SU-DHL-6 (cell line): ENCODE data around the gene EYS.

ENCODE experiments used
- CTCF ChIP-seq: fragments of 200-600 bp; sonication (generic); IDR thresholded peaks from one replicate; pipeline ENCODE4 v1.5.1; 2017; ENCODE audit warnings: antibody characterized with exemption, mild to moderate bottlenecking, low read length, moderate library complexity; ENCODE audit not compliant: insufficient read depth, poor library complexity, severe bottlenecking
- EZH2phosphoT487 ChIP-seq: fragments of 200-600 bp; sonication (generic), shearing (Covaris generic); conservative IDR thresholded peaks from 2 replicates; pipeline ENCODE4 v1.6.1; 2018; ENCODE audit warnings: mild to moderate bottlenecking, antibody characterized with exemption, low read length, moderate library complexity, mixed read lengths

DNA sequence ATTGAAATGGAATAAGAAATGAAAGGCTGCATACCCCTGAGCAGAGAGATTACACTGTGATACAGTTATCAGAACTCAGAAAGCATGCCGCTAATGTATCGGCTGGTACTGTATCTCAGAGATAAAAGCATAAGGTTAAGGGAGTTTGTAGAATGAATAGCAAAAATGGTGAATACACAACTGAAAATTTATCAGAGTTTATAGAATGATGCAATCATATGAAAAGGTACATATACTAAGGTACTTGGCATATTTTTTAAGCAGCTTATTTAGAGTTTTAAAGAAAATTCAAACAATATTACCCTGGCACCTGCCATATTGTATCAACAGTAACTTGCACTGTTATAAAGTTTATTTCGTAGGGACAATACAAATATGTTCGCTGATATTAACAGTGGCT lies 1707.4 kb downstream of the EYS start:
- TF ChIP-seq CTCF (no peak), EZH2phosphoT487 (no peak)
